ENCODE data around the gene VPS11. TPM values are rescaled to one million over a fixed set of nuclear protein-coding genes. Genes with fewer than 3 reads are reported as not detected.

Gene VPS11
- total RNA-seq, 1 experiment from 2014 or later = 18.6 TPM

- H2AFZ ChIP-seq (ENCODE audit: low read length) = no peak overlapping the region
- H4K5ac ChIP-seq (ENCODE audit: insufficient read length, low read depth, low read length) = no peak overlapping the region
- peak; percentile 60 for DNase-seq
- H3K27ac Mint-ChIP-seq = peak overlapping the region; percentile 96 to 99 (median 98); a peak in 6 of 7 replicates
- H2BK20ac ChIP-seq (ENCODE audit: low read depth, low read length, poor library complexity, severe bottlenecking) = no peak overlapping the region
- TF ChIP-seq CTCF (conservative IDR thresholded peaks at IDR 0.05) = no peak
- H4K91ac ChIP-seq (ENCODE audit: insufficient read length, low read depth, low read length) = no peak overlapping the region
- peaks cover 6% of the 10 kb centered on the region for H3K23me2 ChIP-seq (ENCODE audit: insufficient read length, low read depth, low read length, poor library complexity, severe bottlenecking)
- no peak overlapping the region for H3T11ph ChIP-seq (ENCODE audit: low read length)
- no peak overlapping the region for H2BK5ac ChIP-seq (ENCODE audit: insufficient read length, low read length)
- H3K4me3 Mint-ChIP-seq = peak overlapping the region; percentile 95 to 99
- H2BK120ac ChIP-seq (ENCODE audit: low read depth, low read length, poor library complexity, severe bottlenecking) = no peak overlapping the region
- H3K36me3 Mint-ChIP-seq (ENCODE audit: insufficient read depth in 1 of 3, low read depth in 3 of 3) = peaks cover 49 to 51% (median 50%) of the 10 kb centered on the region in 3 experiments
- H3K79me2 ChIP-seq (ENCODE audit: insufficient read depth, low read length) = peaks cover 10% of the 10 kb centered on the region
- no peak overlapping the region for H3K56ac ChIP-seq (ENCODE audit: insufficient read length, low read depth, low read length)
- peaks cover 0 to 2% of the 10 kb centered on the region in 2 experiments; a peak in 3 of 5 replicates for H3K9me3 Mint-ChIP-seq
- H3K23ac ChIP-seq (ENCODE audit: insufficient read length, low read depth, low read length) = no peak overlapping the region
- peaks cover 13 to 22% of the 10 kb centered on the region in 2 experiments for H3K4me1 Mint-ChIP-seq
- no peak overlapping the region for H3K27ac ChIP-seq (ENCODE audit: insufficient read length, low read depth, low read length)
- H3K14ac ChIP-seq (ENCODE audit: insufficient read depth, low read length) = peak overlapping the region; percentile 87
- WGBS (ENCODE audit: extremely low coverage, insufficient read length, low lambda C conversion rate) = no CpG with 5 or more reads among the region's 48 CpGs
- H3K18ac ChIP-seq (ENCODE audit: insufficient read length, low read depth, low read length) = peak overlapping the region; percentile 92
- no peaks in the 10 kb centered on the region; the same call in 1 of the 2 replicates for H3K4me1 ChIP-seq (ENCODE audit: insufficient read depth, low read length)
- no peak overlapping the region for H2BK12ac ChIP-seq (ENCODE audit: insufficient read length, low read depth, low read length)
- no peak overlapping the region for H3K4ac ChIP-seq (ENCODE audit: low read depth, low read length)
- H2BK15ac ChIP-seq (ENCODE audit: low read depth, low read length) = no peak overlapping the region
- H3K9me3 ChIP-seq (ENCODE audit: control insufficient read depth, low read depth, low read length) = no peaks in the 10 kb centered on the region
- peak overlapping the region; percentile 74 for H3K4me2 ChIP-seq (ENCODE audit: insufficient read depth, insufficient read length, low read length)
- peak overlapping the region; percentile 86 for H3K9ac ChIP-seq (ENCODE audit: extremely low read depth, insufficient read length, low read length)
- H4K8ac ChIP-seq (replicated peaks; ENCODE audit: insufficient read length, low read depth, low read length) = no peak overlapping the region
- H4K20me1 ChIP-seq (ENCODE audit: control insufficient read depth, insufficient read depth, insufficient read length) = no peaks in the 10 kb centered on the region
- 0 out of 2 replicates have a peak, but pooled peaks cover 3% of the 10 kb centered on the region for H3K27me3 ChIP-seq (ENCODE audit: insufficient read depth, low read length)
- no peaks in the 10 kb centered on the region for H3K27me3 Mint-ChIP-seq (ENCODE audit: low read depth)
- H3K79me1 ChIP-seq (ENCODE audit: insufficient read depth, low read depth, low read length, poor library complexity, severe bottlenecking) = peaks cover 13% of the 10 kb centered on the region
- H2AK5ac ChIP-seq (ENCODE audit: insufficient read length, low read length) = no peak overlapping the region
These were observed 11.1 kb upstream of the VPS11 start for GRCh38 chr11:119056421-119056999.

Measured in H9 (cell line).